Measurements from ENCODE around the gene CDCP2. TPM values are rescaled to one million over a fixed set of nuclear protein-coding genes. Genes with fewer than 3 reads are reported as not detected.

The CDCP2 gene
- total RNA-seq, 2 donors from 2014 or later = not detected

- intact Hi-C loops (cut with DNase I) = loop anchor here (10.0 kb wide), 1 partner anchor 285 kb away; the partner anchor contains the start of gene SSBP3
- 83 to 86% methylated on average over 12 to 13 of the region's 13 CpGs for WGBS, 2 donors
Observed at GRCh38 chr1:54120018-54120697, 32.6 kb downstream of the CDCP2 start.

DNA sequence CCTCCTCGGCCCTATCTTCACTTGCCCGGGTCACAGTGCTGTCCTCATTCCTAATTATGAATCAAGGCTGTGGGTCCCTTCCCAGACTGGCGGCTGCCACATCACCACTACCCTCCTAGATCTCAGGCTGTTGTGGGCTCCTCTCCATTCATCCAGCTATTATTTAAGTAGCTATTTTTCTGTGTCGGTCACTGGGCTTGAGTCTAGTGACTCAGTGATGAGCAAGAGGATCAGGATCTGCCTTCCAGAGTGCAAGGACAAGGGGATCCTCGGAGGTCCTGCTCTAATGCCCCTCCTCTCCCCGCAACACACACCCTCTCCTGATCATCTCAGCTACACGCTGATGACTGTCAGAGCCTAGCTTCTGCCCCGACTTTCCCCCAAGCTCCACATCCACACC lies 34.1 kb downstream of the CDCP2 start:
- Histone ChIP-seq H3K9me3 (no peaks in the 10 kb centered on the region), H3K4me3 (no peak overlapping the region), H3K27ac (no peak overlapping the region), H3K36me3 (replicated peaks in 1 of 2; ENCODE audit: insufficient read depth in 1 of 2, low read depth in 2 of 2) (no peaks in the 10 kb centered on the region), H3K27me3 (no peaks in the 10 kb centered on the region), H3K4me1 (peaks cover 18% of the 10 kb centered on the region)
- DNase-seq (no peak), ATAC-seq (no peak)
- no peak for TF ChIP-seq POLR2A (IDR thresholded peaks at IDR 0.05)
- TF ChIP-seq, protein P1, sequence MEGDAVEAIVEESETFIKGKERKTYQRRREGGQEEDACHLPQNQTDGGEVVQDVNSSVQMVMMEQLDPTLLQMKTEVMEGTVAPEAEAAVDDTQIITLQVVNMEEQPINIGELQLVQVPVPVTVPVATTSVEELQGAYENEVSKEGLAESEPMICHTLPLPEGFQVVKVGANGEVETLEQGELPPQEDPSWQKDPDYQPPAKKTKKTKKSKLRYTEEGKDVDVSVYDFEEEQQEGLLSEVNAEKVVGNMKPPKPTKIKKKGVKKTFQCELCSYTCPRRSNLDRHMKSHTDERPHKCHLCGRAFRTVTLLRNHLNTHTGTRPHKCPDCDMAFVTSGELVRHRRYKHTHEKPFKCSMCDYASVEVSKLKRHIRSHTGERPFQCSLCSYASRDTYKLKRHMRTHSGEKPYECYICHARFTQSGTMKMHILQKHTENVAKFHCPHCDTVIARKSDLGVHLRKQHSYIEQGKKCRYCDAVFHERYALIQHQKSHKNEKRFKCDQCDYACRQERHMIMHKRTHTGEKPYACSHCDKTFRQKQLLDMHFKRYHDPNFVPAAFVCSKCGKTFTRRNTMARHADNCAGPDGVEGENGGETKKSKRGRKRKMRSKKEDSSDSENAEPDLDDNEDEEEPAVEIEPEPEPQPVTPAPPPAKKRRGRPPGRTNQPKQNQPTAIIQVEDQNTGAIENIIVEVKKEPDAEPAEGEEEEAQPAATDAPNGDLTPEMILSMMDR (IDR thresholded peaks at IDR 0.05) = no peak
- 69 to 71% methylated on average over 8 of the region's 8 CpGs for WGBS, 2 donors
- intact Hi-C loops (cut with DNase I) = loop anchor here (5.0 kb wide), 1 partner anchor 374 kb away; no protein-coding TSS in a partner anchor

More at GRCh38 chr1:54120018-54120697, 32.6 kb downstream of the CDCP2 start:
- Histone ChIP-seq H3K27ac (no peak overlapping the region), H3K4me3 (no peak overlapping the region), H3K27me3 (no peaks in the 10 kb centered on the region), H3K36me3 (replicated peaks in 1 of 2; ENCODE audit: insufficient read depth in 1 of 2, low read depth in 2 of 2) (no peaks in the 10 kb centered on the region), H3K9me3 (no peaks in the 10 kb centered on the region), H3K4me1 (peaks cover 33% of the 10 kb centered on the region)
- DNase-seq (no peak), ATAC-seq (no peak)
- TF ChIP-seq POLR2A (IDR thresholded peaks at IDR 0.05) = no peak
- TF ChIP-seq, protein P1 (IDR thresholded peaks at IDR 0.05) = no peak

DNA sequence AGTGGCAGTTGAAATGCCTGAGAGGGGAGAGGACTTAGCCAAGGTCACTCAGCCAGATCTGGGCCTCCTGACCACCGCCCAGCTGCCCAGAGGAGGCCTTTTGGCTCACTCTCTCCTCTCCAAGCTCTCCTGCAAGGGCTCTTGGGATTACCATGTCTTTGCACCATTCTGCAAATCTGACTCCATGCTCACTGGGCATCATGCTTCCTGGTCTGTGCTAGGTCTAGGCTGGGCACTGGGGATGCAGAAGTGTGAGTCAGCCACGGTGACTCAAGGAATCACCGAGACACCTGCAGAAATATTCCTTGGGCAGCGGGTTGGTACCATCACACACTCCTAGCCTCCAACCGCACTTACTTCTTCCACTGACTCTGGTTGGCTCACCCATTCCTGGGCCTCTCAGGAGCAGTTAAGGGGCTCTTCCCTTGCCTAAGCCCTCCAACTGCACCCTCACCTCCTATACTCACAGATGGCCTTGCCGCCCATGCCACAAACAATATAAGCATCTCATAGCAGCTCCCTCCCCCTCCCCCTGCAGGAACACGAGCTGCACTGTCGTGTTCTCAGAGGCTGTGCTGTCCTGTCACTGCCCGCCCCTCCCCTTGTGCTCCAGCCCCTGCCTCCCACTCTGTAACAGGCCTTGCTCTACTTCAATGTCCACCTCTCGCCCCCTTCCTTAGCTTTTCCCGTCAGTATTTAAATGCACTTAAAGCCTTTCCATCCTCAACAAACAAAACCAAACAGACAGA lies 34.8 kb downstream of the CDCP2 start:
- DNase-seq = no peak
- no peak for ATAC-seq
- TF ChIP-seq, protein P1 (IDR thresholded peaks at IDR 0.05) = no peak
- TF ChIP-seq POLR2A (IDR thresholded peaks at IDR 0.05) = no peak
- H3K4me3 ChIP-seq = no peak overlapping the region
- intact Hi-C loops (cut with DNase I) = loop anchor here (5.0 kb wide), 1 partner anchor 374 kb away; no protein-coding TSS in a partner anchor
- no peaks in the 10 kb centered on the region for H3K27me3 ChIP-seq
- no peaks in the 10 kb centered on the region for H3K36me3 ChIP-seq (replicated peaks in 1 of 2; ENCODE audit: insufficient read depth in 1 of 2, low read depth in 2 of 2)
- 85 to 86% methylated on average over 10 to 11 of the region's 11 CpGs for WGBS, 2 donors
- H3K9me3 ChIP-seq = no peaks in the 10 kb centered on the region
- no peak overlapping the region for H3K27ac ChIP-seq
- H3K4me1 ChIP-seq = peaks cover 13% of the 10 kb centered on the region

DNA sequence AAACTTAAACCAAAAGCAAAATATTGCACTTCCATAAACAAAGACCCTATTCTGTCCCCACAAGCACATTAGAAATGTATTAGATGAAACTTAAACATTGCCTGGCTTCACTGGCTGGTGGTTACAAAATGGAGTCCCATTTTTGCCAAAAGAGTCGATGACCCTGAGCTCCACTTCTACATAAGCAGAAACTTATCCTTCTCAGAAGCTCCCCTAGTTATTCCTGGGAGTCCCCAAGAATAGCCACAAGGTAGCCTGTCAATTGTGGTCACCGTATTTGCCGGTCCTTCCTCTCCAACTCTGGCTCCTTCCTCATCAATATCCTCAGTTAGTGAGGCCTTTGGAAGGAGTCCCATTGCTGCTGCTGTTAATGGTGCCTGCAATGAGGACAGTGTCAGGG lies 37.3 kb downstream of the CDCP2 start:
- Histone ChIP-seq H3K4me3 (no peak overlapping the region), H3K36me3 (replicated peaks in 1 of 2; ENCODE audit: insufficient read depth in 1 of 2, low read depth in 2 of 2) (no peaks in the 10 kb centered on the region), H3K9me3 (no peaks in the 10 kb centered on the region), H3K27me3 (no peaks in the 10 kb centered on the region), H3K4me1 (no peaks in the 10 kb centered on the region), H3K27ac (no peak overlapping the region)
- ATAC-seq = no peak
- intact Hi-C loops (cut with DNase I) = loop anchor here (5.0 kb wide), 1 partner anchor 377 kb away; no protein-coding TSS in a partner anchor
- TF ChIP-seq, protein P1 (IDR thresholded peaks at IDR 0.05) = no peak
- no peak for TF ChIP-seq POLR2A (IDR thresholded peaks at IDR 0.05)
- WGBS, 2 donors = 90 to 92% methylated on average over 3 of the region's 3 CpGs
- no peak for DNase-seq

All from body of pancreas (tissue), 4 donors.